Esophagus muscularis mucosa (tissue), 3 donors: ENCODE results near the gene IRX4.

Experiments
- CTCF ChIP-seq, 3 experiments: fragments of 200-600 bp in 2 of 3; fragments of 450-650 bp in 1 of 3; sonication (generic) in 2 of 3; IDR thresholded peaks; one replicate each; pipeline ENCODE4 v1.5.1; 2017 to 2019; ENCODE audit warnings: antibody characterized with exemption in 3 of 3, mild to moderate bottlenecking in 2 of 3, moderate library complexity in 1 of 3
- EP300 ChIP-seq: sonication (generic); formaldehyde crosslinking; IDR thresholded peaks from one replicate; pipeline ENCODE4 v1.6.1; 2017; ENCODE audit warnings: antibody characterized with exemption

GRCh38 chr5:1910861-1911772 is 28.4 kb upstream of the IRX4 start:
- TF ChIP-seq CTCF (IDR thresholded peaks at IDR 0.05) (no peak), EP300 (no peak)
